Skeletal muscle cell (primary cell): ENCODE data around the gene MYO16.

Experiments used
- DNase-seq: peaks from one replicate; pipeline ENCODE4 v3.0.0-alpha.2; 2010; ENCODE audit warnings: low read depth
- H3K4me3 ChIP-seq: 2 replicates; pipeline ENCODE4 v1.5.1; 2011; ENCODE audit warnings: low read depth, mild to moderate bottlenecking, control low read depth, low read length, moderate library complexity

Gene MYO16

GRCh38 chr13:108656742-108657141 lies 27.3 kb downstream of the MYO16 start:
- no peak for DNase-seq

GRCh38 chr13:108657519-108657918 lies 28.1 kb downstream of the MYO16 start:
- H3K4me3 ChIP-seq, result no peak overlapping the region
- no peak for DNase-seq

More at GRCh38 chr13:108656742-108657141, 27.3 kb downstream of the MYO16 start:
- H3K4me3 ChIP-seq, result no peak overlapping the region

- H3K4me3 ChIP-seq, result no peak overlapping the region
- no peak for DNase-seq
These were observed 33.1 kb downstream of the MYO16 start for GRCh38 chr13:108662528-108662927.

- H3K4me3 ChIP-seq, result no peak overlapping the region
- DNase-seq, result no peak
These were observed 34.3 kb downstream of the MYO16 start for GRCh38 chr13:108663710-108664109.

- H3K4me3 ChIP-seq, result no peak overlapping the region
- no peak for DNase-seq
These were observed 37.8 kb downstream of the MYO16 start for GRCh38 chr13:108667205-108667604.

- no peak for DNase-seq
- no peak overlapping the region for H3K4me3 ChIP-seq
These were observed 40.0 kb downstream of the MYO16 start for GRCh38 chr13:108669381-108669780.

GRCh38 chr13:108674346-108674745 lies 44.9 kb downstream of the MYO16 start:
- H3K4me3 ChIP-seq, result no peak overlapping the region
- DNase-seq, result no peak

- no peak overlapping the region for H3K4me3 ChIP-seq
- no peak for DNase-seq
These were observed 45.4 kb downstream of the MYO16 start for GRCh38 chr13:108674771-108675170.

- no peak for DNase-seq
- H3K4me3 ChIP-seq, result no peak overlapping the region
These were observed 47.2 kb downstream of the MYO16 start for GRCh38 chr13:108676620-108677019.

GRCh38 chr13:108677806-108678205 lies 48.4 kb downstream of the MYO16 start:
- no peak overlapping the region for H3K4me3 ChIP-seq
- no peak for DNase-seq

GRCh38 chr13:108680011-108680410 lies 50.6 kb downstream of the MYO16 start:
- DNase-seq, result no peak
- no peak overlapping the region for H3K4me3 ChIP-seq

GRCh38 chr13:108681986-108682575 lies 52.7 kb downstream of the MYO16 start:
- H3K4me3 ChIP-seq, result no peak overlapping the region
- no peak for DNase-seq

GRCh38 chr13:108682714-108683113 lies 53.3 kb downstream of the MYO16 start:
- no peak for DNase-seq
- no peak overlapping the region for H3K4me3 ChIP-seq

GRCh38 chr13:108686027-108686426 lies 56.6 kb downstream of the MYO16 start:
- no peak for DNase-seq
- H3K4me3 ChIP-seq, result no peak overlapping the region

GRCh38 chr13:108690726-108691125 lies 61.3 kb downstream of the MYO16 start:
- H3K4me3 ChIP-seq, result no peak overlapping the region
- no peak for DNase-seq

GRCh38 chr13:108700422-108701170 lies 71.2 kb downstream of the MYO16 start:
- peak; percentile 1 for DNase-seq
- H3K4me3 ChIP-seq, result no peak overlapping the region

GRCh38 chr13:108702171-108702570 lies 72.8 kb downstream of the MYO16 start:
- H3K4me3 ChIP-seq, result no peak overlapping the region
- no peak for DNase-seq

- H3K4me3 ChIP-seq, result no peak overlapping the region
- DNase-seq, result no peak
These were observed 75.6 kb downstream of the MYO16 start for GRCh38 chr13:108705031-108705430.

GRCh38 chr13:108707584-108707983 lies 78.2 kb downstream of the MYO16 start:
- no peak overlapping the region for H3K4me3 ChIP-seq
- DNase-seq, result no peak

- no peak overlapping the region for H3K4me3 ChIP-seq
- no peak for DNase-seq
These were observed 79.5 kb downstream of the MYO16 start for GRCh38 chr13:108708921-108709320.

- H3K4me3 ChIP-seq, result no peak overlapping the region
- no peak for DNase-seq
These were observed 82.0 kb downstream of the MYO16 start for GRCh38 chr13:108711386-108711785.
